Effector memory CD8-positive, alpha-beta T cell (primary cell): ENCODE results near the gene CLDN5.

Experiments used
- ATAC-seq: fragments of 150-1000 bp; cut with Tn5 transposase; replicated peaks from 2 replicates; pipeline ENCODE4 v1.10.0; 2021; ENCODE audit warnings: mild to moderate bottlenecking, moderate library complexity
- DNase-seq, 3 experiments: peaks; one replicate each; pipeline ENCODE4 v3.0.0; 2021
- H3K27ac Mint-ChIP-seq, 2 donors: one replicate each; pipeline ENCODE4 v1.8.0; 2022; ENCODE audit warnings: mild to moderate bottlenecking in 2 of 2, mixed read lengths in 2 of 2, moderate library complexity in 2 of 2
- H3K27me3 Mint-ChIP-seq, 2 donors: one replicate each; pipeline ENCODE4 v1.8.0; 2022; ENCODE audit warnings: mixed read lengths in 2 of 2
- H3K36me3 Mint-ChIP-seq: one replicate; pipeline ENCODE4 v1.8.0; 2022; ENCODE audit warnings: mild to moderate bottlenecking, moderate library complexity, mixed read lengths; ENCODE audit not compliant: insufficient read depth
- H3K4me1 Mint-ChIP-seq, 2 donors: one replicate each; pipeline ENCODE4 v1.8.0; 2022; ENCODE audit warnings: low read depth in 2 of 2, mixed read lengths in 2 of 2
- H3K4me3 Mint-ChIP-seq, 2 donors: one replicate each; pipeline ENCODE4 v1.8.0; 2022; ENCODE audit warnings: mild to moderate bottlenecking in 2 of 2, mixed read lengths in 2 of 2, moderate library complexity in 2 of 2
- H3K9me3 Mint-ChIP-seq, 2 donors: one replicate each; pipeline ENCODE4 v1.8.0; 2022; ENCODE audit warnings: mixed read lengths in 2 of 2

The CLDN5 gene

GRCh38 chr22:19488285-19488684 is 35.9 kb downstream of the CLDN5 start:
- ATAC-seq (no peak), DNase-seq (no peak)
- Mint-ChIP-seq H3K4me1 (no peaks in the 10 kb centered on the region), H3K27me3 (no peaks in the 10 kb centered on the region), H3K27ac (no peak overlapping the region), H3K36me3 (no peaks in the 10 kb centered on the region), H3K4me3 (no peak overlapping the region), H3K9me3 (no peaks in the 10 kb centered on the region)

GRCh38 chr22:19483481-19484244 is 40.5 kb downstream of the CLDN5 start:
- Mint-ChIP-seq H3K36me3 (peaks cover 11% of the 10 kb centered on the region), H3K27me3 (no peaks in the 10 kb centered on the region), H3K27ac (no peak overlapping the region), H3K9me3 (no peaks in the 10 kb centered on the region), H3K4me1 (peaks cover 8 to 10% of the 10 kb centered on the region in 2 donors), H3K4me3 (no peak overlapping the region)
- ATAC-seq (no peak), DNase-seq (no peak)

DNA sequence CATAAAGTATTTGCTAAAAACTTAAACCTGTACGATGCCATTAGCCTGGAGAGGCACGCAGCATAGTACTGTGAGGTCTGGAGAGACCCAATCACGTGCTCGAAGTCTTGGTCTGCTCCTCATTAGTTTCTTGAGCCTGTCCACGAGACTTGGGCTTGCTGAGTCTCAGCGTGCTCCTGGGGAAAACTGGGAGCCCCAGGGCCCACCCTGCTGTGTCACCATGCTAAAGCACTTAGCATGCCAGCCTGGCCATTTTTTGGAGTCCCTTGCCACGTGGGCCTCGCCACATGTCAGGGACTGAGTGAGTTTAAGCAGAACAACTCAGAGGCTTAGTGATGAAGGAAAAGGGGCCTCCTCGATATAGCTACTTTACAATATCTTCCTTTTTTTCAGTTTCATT is 41.9 kb downstream of the CLDN5 start:
- Mint-ChIP-seq H3K4me1 (peaks cover 18 to 20% of the 10 kb centered on the region in 2 donors), H3K9me3 (no peaks in the 10 kb centered on the region), H3K36me3 (peaks cover 11% of the 10 kb centered on the region), H3K27me3 (no peaks in the 10 kb centered on the region), H3K27ac (no peak overlapping the region), H3K4me3 (no peak overlapping the region)
- ATAC-seq, result no peak
- no peak for DNase-seq

- H3K9me3 Mint-ChIP-seq, result no peaks in the 10 kb centered on the region
- H3K36me3 Mint-ChIP-seq, result peaks cover 11% of the 10 kb centered on the region
Observed at GRCh38 chr22:19480789-19481188, 43.4 kb downstream of the CLDN5 start.

GRCh38 chr22:19480173-19480568 is 44.0 kb downstream of the CLDN5 start:
- Mint-ChIP-seq H3K4me1 (peaks cover 23 to 27% of the 10 kb centered on the region in 2 donors), H3K9me3 (no peaks in the 10 kb centered on the region), H3K27ac (peak overlapping the region; percentile 99), H3K27me3 (no peaks in the 10 kb centered on the region), H3K4me3 (peak overlapping the region; percentile 88 to 95), H3K36me3 (peaks cover 11% of the 10 kb centered on the region)
- ATAC-seq, result no peak
- DNase-seq, result no peak

More at GRCh38 chr22:19480789-19481188, 43.4 kb downstream of the CLDN5 start:
- no peak for ATAC-seq
- Mint-ChIP-seq H3K4me3 (peak overlapping the region; percentile 88 to 95), H3K27ac (no peak overlapping the region), H3K4me1 (peaks cover 23 to 24% of the 10 kb centered on the region in 2 donors), H3K27me3 (no peaks in the 10 kb centered on the region)
- DNase-seq, result no peak

DNA sequence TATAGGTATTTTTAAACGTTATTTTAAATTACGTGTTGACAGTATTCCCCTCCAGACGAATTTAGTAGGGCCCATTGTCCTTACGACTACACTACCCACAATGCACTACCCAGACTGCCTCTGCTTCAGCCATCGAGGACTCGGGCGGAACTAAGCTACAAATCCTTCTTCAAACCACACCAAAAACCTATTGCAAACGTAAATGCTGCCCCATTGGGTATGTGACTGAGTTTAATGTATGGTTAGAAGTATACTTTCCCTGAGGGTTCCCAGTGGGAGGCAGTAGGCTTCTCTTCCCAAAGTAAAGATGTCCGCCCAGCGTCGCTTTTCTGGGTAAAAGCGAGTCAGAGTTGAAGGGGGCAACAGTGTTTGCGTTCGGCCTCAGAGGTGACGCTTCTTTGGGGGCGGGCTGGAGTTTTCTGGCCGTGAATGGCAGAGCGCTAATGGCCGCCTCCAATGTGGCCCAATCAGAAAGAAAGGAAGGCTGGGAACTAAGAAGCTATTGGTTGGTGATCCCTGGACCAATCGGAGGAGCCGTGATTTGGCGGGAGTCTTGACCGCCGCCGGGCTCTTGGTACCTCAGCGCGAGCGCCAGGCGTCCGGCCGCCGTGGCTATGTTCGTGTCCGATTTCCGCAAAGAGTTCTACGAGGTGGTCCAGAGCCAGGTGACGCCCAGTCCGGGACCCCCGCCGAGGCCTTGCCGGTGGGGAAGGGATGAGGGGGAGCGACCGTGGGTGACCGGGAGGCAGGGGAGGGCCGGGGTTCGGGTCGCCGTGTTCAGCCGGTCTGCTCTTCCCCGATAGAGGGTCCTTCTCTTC is 44.6 kb downstream of the CLDN5 start, which contains the start of gene CDC45:
TSS of gene CDC45 (plus strand) at position 566 of the 818 bp plus-strand sequence. CDS start at position 615, 49 bp downstream.
- Mint-ChIP-seq H3K4me3 (peak within 1 kb of the TSS; percentile 88 to 95), H3K4me1 (peaks cover 23 to 28% of the 10 kb centered on the region in 2 donors), H3K27me3 (no peaks in the 10 kb centered on the region), H3K9me3 (no peaks in the 10 kb centered on the region), H3K27ac (peak within 1 kb of the TSS; percentile 99), H3K36me3 (peaks cover 11% of the 10 kb centered on the region)
- peak; percentile 90 to 92 (median 90) for DNase-seq
- peak; percentile 89 for ATAC-seq

GRCh38 chr22:19478901-19479354 is 45.3 kb downstream of the CLDN5 start, which contains the start of gene UFD1:
Gene UFD1, minus strand, starts transcription at chr22:19479193. Its CDS starts 108 bp downstream, at chr22:19479085.
- H3K9me3 Mint-ChIP-seq, result no peaks in the 10 kb centered on the region
- DNase-seq (peak; percentile 77 to 80 (median 78)), ATAC-seq (peak; percentile 61)
- peak within 1 kb of the TSS; percentile 99 for H3K27ac Mint-ChIP-seq
- peaks cover 23 to 28% of the 10 kb centered on the region in 2 donors for H3K4me1 Mint-ChIP-seq
- H3K27me3 Mint-ChIP-seq, result no peaks in the 10 kb centered on the region
- H3K4me3 Mint-ChIP-seq, result peak within 1 kb of the TSS; percentile 88 to 95
- peaks cover 15% of the 10 kb centered on the region for H3K36me3 Mint-ChIP-seq

DNA sequence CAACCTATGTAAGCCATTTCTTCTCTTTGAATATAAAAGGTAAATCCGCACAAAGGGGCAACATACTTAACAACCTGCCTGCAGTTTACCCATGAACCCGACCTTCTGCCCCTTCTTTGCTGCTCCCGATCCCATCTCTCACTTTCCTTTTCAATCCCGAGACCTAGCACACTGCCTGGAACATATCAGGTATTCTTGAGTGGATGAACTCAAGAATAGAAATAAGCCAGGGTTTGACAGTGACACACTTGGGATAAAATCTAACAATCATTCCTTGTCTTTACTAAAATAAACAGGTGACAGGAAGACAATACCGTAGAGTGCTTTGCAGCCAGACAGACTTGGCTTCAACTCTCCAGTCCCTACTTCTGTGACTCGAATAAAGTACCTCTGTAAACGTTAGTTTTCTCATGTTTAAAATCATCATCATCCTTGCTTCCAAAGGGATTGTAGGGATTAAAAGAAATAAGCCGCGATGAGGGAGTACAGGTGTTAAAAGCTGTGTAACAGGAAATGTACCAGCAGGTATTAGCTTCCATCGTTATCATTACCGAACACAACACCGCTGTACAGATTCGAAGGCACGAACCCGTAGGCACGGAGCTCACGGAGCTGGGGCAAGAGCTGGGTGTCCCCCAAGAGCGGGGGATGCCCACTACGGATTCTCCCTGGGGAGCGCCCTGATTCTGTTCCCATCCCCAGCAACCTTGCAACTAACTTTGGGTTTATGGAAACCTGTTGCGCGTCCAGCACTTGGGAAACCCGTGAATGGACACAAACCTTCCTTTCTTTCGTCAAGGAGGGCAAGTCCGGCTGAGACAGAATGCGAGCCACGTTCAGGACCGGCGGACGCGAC is 45.9 kb downstream of the CLDN5 start:
- DNase-seq, result peak in 1 of 3 experiments; percentile 24
- ATAC-seq, result no peak
- Mint-ChIP-seq H3K9me3 (no peaks in the 10 kb centered on the region), H3K27me3 (no peaks in the 10 kb centered on the region), H3K4me1 (peaks cover 27 to 28% of the 10 kb centered on the region in 2 donors), H3K27ac (peak overlapping the region; percentile 99), H3K36me3 (peaks cover 18% of the 10 kb centered on the region), H3K4me3 (peak overlapping the region; percentile 88 to 95)

- peaks cover 28 to 31% of the 10 kb centered on the region in 2 donors for H3K4me1 Mint-ChIP-seq
- H3K9me3 Mint-ChIP-seq, result no peaks in the 10 kb centered on the region
- no peak for DNase-seq
- H3K4me3 Mint-ChIP-seq, result peak overlapping the region; percentile 88 to 95
- H3K27ac Mint-ChIP-seq, result peak overlapping the region; percentile 99
- no peak for ATAC-seq
- no peaks in the 10 kb centered on the region for H3K27me3 Mint-ChIP-seq
- H3K36me3 Mint-ChIP-seq, result peaks cover 21% of the 10 kb centered on the region
Observed at GRCh38 chr22:19477321-19478044, 46.7 kb downstream of the CLDN5 start.

- peaks cover 28 to 31% of the 10 kb centered on the region in 2 donors for H3K4me1 Mint-ChIP-seq
- ATAC-seq, result no peak
- peaks cover 31% of the 10 kb centered on the region for H3K36me3 Mint-ChIP-seq
- no peak for DNase-seq
- no peaks in the 10 kb centered on the region for H3K27me3 Mint-ChIP-seq
- H3K27ac Mint-ChIP-seq, result no peak overlapping the region
- no peak overlapping the region for H3K4me3 Mint-ChIP-seq
- H3K9me3 Mint-ChIP-seq, result no peaks in the 10 kb centered on the region
Observed at GRCh38 chr22:19476023-19476422, 48.2 kb downstream of the CLDN5 start.

- H3K27ac Mint-ChIP-seq, result no peak overlapping the region
Observed at GRCh38 chr22:19473578-19473977, 50.6 kb downstream of the CLDN5 start.

More at GRCh38 chr22:19473578-19473977, 50.6 kb downstream of the CLDN5 start:
- Mint-ChIP-seq H3K9me3 (no peaks in the 10 kb centered on the region), H3K27me3 (no peaks in the 10 kb centered on the region), H3K4me3 (no peak overlapping the region), H3K4me1 (peaks cover 24 to 26% of the 10 kb centered on the region in 2 donors), H3K36me3 (peaks cover 44% of the 10 kb centered on the region)
- no peak for ATAC-seq
- DNase-seq, result no peak
